Fibroblast of the aortic adventitia (primary cell): ENCODE measurements around the gene PIEZO2. TPM values are rescaled to one million over a fixed set of nuclear protein-coding genes. Genes with fewer than 3 reads are reported as not detected.

Source experiments
- DNase-seq: peaks from one replicate; pipeline ENCODE4 v3.0.0-alpha.2; 2010; ENCODE audit warnings: low read depth
- H3K4me3 ChIP-seq: 2 replicates; pipeline ENCODE4 v1.5.1; 2011; ENCODE audit warnings: low read depth, mild to moderate bottlenecking, control low read depth, low read length, moderate library complexity
- CTCF ChIP-seq: IDR thresholded peaks from 2 replicates; pipeline ENCODE4 v1.5.1; 2011; ENCODE audit warnings: mild to moderate bottlenecking, low read length, control low read depth, inconsistent platforms; ENCODE audit not compliant: insufficient read depth
- total RNA-seq: library from RNA; depleted of rRNA; stranded (reverse); fragments of >200 nt; gene quantifications from 2 replicates; pipeline ENCODE4 v1.2.3, GENCODE V29; 2012; ENCODE audit warnings: low replicate concordance

The PIEZO2 gene
- total RNA-seq, 1 donor: 1.6 TPM

- no peak overlapping the region for H3K4me3 ChIP-seq
- no peak for DNase-seq
- TF ChIP-seq CTCF: no peak
Measured at GRCh38 chr18:10775026-10775425, 374.3 kb downstream of the PIEZO2 start.

- no peak for DNase-seq
- no peak for TF ChIP-seq CTCF
- H3K4me3 ChIP-seq: no peak overlapping the region
Measured at GRCh38 chr18:10771053-10771709, 378.2 kb downstream of the PIEZO2 start.

GRCh38 chr18:10770264-10770663, 379.1 kb downstream of the PIEZO2 start:
- no peak for TF ChIP-seq CTCF

GRCh38 chr18:10768221-10768620, 381.1 kb downstream of the PIEZO2 start:
- no peak for TF ChIP-seq CTCF

More at GRCh38 chr18:10770264-10770663, 379.1 kb downstream of the PIEZO2 start:
- DNase-seq: no peak
- no peak overlapping the region for H3K4me3 ChIP-seq

GRCh38 chr18:10767658-10768057, 381.7 kb downstream of the PIEZO2 start:
- no peak for DNase-seq
- no peak overlapping the region for H3K4me3 ChIP-seq
- TF ChIP-seq CTCF: no peak

More at GRCh38 chr18:10768221-10768620, 381.1 kb downstream of the PIEZO2 start:
- no peak for DNase-seq
- no peak overlapping the region for H3K4me3 ChIP-seq

GRCh38 chr18:10760986-10761385, 388.4 kb downstream of the PIEZO2 start:
- H3K4me3 ChIP-seq: no peak overlapping the region
- TF ChIP-seq CTCF: no peak

GRCh38 chr18:10759241-10759640, 390.1 kb downstream of the PIEZO2 start:
- no peak for DNase-seq
- no peak overlapping the region for H3K4me3 ChIP-seq
- TF ChIP-seq CTCF: no peak

More at GRCh38 chr18:10760986-10761385, 388.4 kb downstream of the PIEZO2 start:
- no peak for DNase-seq
